Stomach (tissue), 4 donors: Measurements from ENCODE around the gene XPC.

Experiments
- POLR2AphosphoS5 ChIP-seq, 3 donors: sonication (generic); formaldehyde crosslinking; IDR thresholded peaks; one replicate each; pipeline ENCODE4 v1.6.1; 2016; ENCODE audit warnings: antibody characterized with exemption in 3 of 3
- TF ChIP-seq, protein P1 (sequence below), 7 experiments: fragments of 450-650 bp in 4 of 7; fragments of 200-600 bp in 3 of 7; sonication (generic) in 3 of 7; IDR thresholded peaks; one replicate each; pipeline ENCODE4 v1.5.1; 2016 to 2019; ENCODE audit warnings: antibody characterized with exemption in 7 of 7, control low read depth in 2 of 7, mild to moderate bottlenecking in 1 of 7

DNA sequence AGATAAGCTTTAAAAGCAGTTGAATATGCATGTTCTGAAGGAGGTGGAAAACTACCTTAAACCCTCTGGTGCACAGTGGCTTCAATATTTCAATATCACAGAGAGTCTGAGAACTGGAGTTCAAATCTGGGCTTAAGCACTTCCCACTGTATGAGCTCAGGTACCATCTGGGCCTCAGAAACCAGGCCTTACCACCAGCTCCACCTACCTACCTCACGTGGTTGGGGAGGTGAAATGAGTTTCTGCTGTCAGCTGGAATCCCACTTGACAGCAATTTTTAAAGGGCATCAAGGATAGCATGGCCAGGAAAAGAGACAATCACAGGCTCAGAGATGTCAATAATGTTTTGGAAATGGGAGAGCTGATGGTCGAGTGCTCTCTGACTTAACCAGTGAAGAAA, 58.8 kb downstream of the XPC start:
- TF ChIP-seq POLR2AphosphoS5 (IDR thresholded peaks at IDR 0.05), result no peak
- TF ChIP-seq, protein P1, sequence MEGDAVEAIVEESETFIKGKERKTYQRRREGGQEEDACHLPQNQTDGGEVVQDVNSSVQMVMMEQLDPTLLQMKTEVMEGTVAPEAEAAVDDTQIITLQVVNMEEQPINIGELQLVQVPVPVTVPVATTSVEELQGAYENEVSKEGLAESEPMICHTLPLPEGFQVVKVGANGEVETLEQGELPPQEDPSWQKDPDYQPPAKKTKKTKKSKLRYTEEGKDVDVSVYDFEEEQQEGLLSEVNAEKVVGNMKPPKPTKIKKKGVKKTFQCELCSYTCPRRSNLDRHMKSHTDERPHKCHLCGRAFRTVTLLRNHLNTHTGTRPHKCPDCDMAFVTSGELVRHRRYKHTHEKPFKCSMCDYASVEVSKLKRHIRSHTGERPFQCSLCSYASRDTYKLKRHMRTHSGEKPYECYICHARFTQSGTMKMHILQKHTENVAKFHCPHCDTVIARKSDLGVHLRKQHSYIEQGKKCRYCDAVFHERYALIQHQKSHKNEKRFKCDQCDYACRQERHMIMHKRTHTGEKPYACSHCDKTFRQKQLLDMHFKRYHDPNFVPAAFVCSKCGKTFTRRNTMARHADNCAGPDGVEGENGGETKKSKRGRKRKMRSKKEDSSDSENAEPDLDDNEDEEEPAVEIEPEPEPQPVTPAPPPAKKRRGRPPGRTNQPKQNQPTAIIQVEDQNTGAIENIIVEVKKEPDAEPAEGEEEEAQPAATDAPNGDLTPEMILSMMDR (IDR thresholded peaks at IDR 0.05), result no peak
